ENCODE results near the gene PDPR. TPM values are rescaled to one million over a fixed set of nuclear protein-coding genes. Genes with fewer than 3 reads are reported as not detected.
"Not testable (repeated sequence)": the region's sequence is repeated elsewhere in the genome, so short reads cannot be mapped to it uniquely, and the experiment has no call there.

PDPR gene
- total RNA-seq, 2 experiments from 2014 or later, result 20.4 to 34.0 TPM

DNA sequence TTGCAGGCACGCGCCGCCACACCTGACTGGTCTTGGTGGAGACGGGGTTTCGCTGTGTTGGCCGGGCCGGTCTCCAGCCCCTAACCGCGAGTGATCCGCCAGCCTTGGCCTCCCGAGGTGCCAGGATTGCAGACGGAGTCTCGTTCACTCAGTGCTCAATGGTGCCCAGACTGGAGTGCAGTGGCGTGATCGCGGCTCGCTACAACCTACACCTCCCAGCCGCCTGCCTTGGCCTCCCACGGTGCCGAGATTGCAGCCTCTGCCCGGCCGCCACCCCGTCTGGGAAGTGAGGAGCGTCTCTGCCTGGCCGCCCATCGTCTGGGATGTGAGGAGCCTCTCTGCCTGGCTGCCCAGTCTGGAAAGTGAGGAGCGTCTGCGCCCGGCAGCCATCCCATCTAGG is 89.9 kb downstream of the PDPR start:
- H3K4me3 ChIP-seq (ENCODE audit: low read depth, low read length, poor library complexity, severe bottlenecking); intact Hi-C loops (cut with micrococcal nuclease; ENCODE audit: unreplicated experiment); H3K4me1 ChIP-seq (ENCODE audit: insufficient read depth, low read length, poor library complexity, severe bottlenecking); H3K4me2 ChIP-seq (ENCODE audit: low read length); H4K20me1 ChIP-seq (ENCODE audit: insufficient read depth, low read length); BruUV-seq (replicated peaks); DNase-seq (ENCODE audit: low spot score); H3K9me2 ChIP-seq (ENCODE audit: insufficient read depth, low read length); CTCF ChIA-PET (ENCODE audit: unreplicated experiment); POLR2A ChIA-PET; H3K9me3 ChIP-seq (ENCODE audit: low read length); H3K79me2 ChIP-seq (ENCODE audit: insufficient read depth, low read depth, low read length); H2AFZ ChIP-seq (ENCODE audit: low read length); H3K27ac ChIP-seq (ENCODE audit: low read depth, low read length, poor library complexity, severe bottlenecking): not testable (repeated sequence)
- H3K36me3 ChIP-seq (ENCODE audit: insufficient read depth, low read length), result peaks cover 16% of the 10 kb centered on the region

DNA sequence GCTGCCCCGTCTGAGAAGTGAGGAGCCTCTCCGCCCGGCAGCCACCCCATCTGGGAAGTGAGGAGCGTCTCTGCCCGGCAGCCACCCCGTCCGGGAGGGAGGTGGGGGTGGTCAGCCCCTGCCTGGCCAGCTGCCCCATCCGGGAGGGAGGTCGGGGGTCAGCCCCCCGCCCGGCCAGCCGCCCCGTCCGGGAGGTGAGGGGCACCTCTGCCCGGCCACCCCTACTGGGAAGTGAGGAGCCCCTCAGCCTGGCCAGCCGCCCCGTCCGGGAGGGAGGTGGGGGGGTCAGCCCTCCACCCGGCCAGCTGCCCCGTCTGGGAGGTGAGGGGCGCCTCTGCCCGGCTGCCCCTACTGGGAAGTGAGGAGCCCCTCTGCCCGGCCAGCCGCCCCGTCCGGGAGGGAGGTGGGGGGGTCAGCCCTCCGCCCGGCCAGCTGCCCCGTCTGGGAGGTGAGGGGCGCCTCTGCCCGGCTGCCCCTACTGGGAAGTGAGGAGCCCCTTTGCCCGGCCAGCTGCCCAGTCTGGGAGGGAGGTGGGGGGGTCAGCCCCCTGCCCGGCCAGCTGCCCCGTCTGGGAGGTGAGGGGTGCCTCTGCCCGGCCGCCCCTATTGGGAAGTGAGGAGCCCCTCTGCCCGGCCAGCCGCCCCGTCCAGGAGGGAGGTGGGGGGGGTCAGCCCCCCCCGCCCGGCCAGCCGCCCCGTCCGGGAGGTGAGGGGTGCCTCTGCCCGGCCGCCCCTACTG is 90.7 kb downstream of the PDPR start:
- H2AFZ ChIP-seq (ENCODE audit: low read length); H3K79me2 ChIP-seq (ENCODE audit: insufficient read depth, low read depth, low read length); H3K4me1 ChIP-seq (ENCODE audit: insufficient read depth, low read length, poor library complexity, severe bottlenecking); H4K20me1 ChIP-seq (ENCODE audit: insufficient read depth, low read length); H3K4me3 ChIP-seq (ENCODE audit: low read depth, low read length, poor library complexity, severe bottlenecking); H3K4me2 ChIP-seq (ENCODE audit: low read length); intact Hi-C loops (cut with micrococcal nuclease; ENCODE audit: unreplicated experiment); CTCF ChIA-PET (ENCODE audit: unreplicated experiment); H3K9me2 ChIP-seq (ENCODE audit: insufficient read depth, low read length); POLR2A ChIA-PET; H3K9me3 ChIP-seq (ENCODE audit: low read length); H3K27ac ChIP-seq (ENCODE audit: low read depth, low read length, poor library complexity, severe bottlenecking); DNase-seq (ENCODE audit: low spot score); BruUV-seq (replicated peaks): not testable (repeated sequence)
- peaks cover 20% of the 10 kb centered on the region for H3K36me3 ChIP-seq (ENCODE audit: insufficient read depth, low read length)

DNA sequence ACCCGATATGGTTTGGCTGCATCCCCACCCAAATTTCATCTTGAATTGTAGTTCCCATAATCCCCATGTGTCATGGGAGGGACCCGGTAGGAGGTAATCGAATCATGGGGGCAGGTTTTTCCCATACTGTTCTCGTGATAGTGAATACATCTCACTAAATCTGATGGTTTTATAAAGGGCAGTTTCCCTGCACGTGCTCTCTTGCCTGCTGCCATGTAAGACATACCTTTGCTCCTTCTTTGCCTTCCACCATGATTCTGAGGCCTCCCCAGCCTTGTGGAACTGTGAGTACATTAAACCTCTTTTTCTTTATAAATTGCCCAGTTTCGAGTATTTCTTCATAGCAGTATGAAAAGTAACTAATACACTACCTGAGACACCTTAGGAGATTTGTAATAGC is 92.2 kb downstream of the PDPR start:
- H3K4me1 ChIP-seq (ENCODE audit: insufficient read depth, low read length, poor library complexity, severe bottlenecking); BruUV-seq (replicated peaks); H3K9me2 ChIP-seq (ENCODE audit: insufficient read depth, low read length); H3K79me2 ChIP-seq (ENCODE audit: insufficient read depth, low read depth, low read length); H3K27ac ChIP-seq (ENCODE audit: low read depth, low read length, poor library complexity, severe bottlenecking); POLR2A ChIA-PET; intact Hi-C loops (cut with micrococcal nuclease; ENCODE audit: unreplicated experiment); H2AFZ ChIP-seq (ENCODE audit: low read length); DNase-seq (ENCODE audit: low spot score); H3K9me3 ChIP-seq (ENCODE audit: low read length); H3K4me3 ChIP-seq (ENCODE audit: low read depth, low read length, poor library complexity, severe bottlenecking); H4K20me1 ChIP-seq (ENCODE audit: insufficient read depth, low read length); H3K4me2 ChIP-seq (ENCODE audit: low read length); CTCF ChIA-PET (ENCODE audit: unreplicated experiment): not testable (repeated sequence)
- peaks cover 21% of the 10 kb centered on the region for H3K36me3 ChIP-seq (ENCODE audit: insufficient read depth, low read length)

Small RNA genes lying within 50 kb of the gene (small RNA-seq; reads per million reads assigned to genes)
- gene AC009060.2, result not detected

Other genes starting within 250 kb of the PDPR start
- 0.09 and 0.21 TPM in 2 replicates for gene CLEC18A, start 163.0 kb upstream of the PDPR start, total RNA-seq (2014; rRNA removed; shearing (Covaris generic))
- gene CLEC18A, start 163.0 kb upstream of the PDPR start, total RNA-seq (2022), result 0.19 and 0.55 TPM in 2 replicates
- gene CLEC18C, start 59.5 kb downstream of the PDPR start, total RNA-seq (2014; rRNA removed; shearing (Covaris generic)), result 0.05 TPM in 1 of 2 replicates, not detected in the other
- not detected in 2 replicates for gene CLEC18C, start 59.5 kb downstream of the PDPR start, total RNA-seq (2022)
- 30.8 and 36.8 TPM in 2 replicates for gene EXOSC6, start 137.6 kb downstream of the PDPR start, total RNA-seq (2014; rRNA removed; shearing (Covaris generic))
- gene EXOSC6, start 137.6 kb downstream of the PDPR start, total RNA-seq (2022), result 36.1 and 36.3 TPM in 2 replicates
- 182 and 185 TPM in 2 replicates for gene AARS1, start 175.2 kb downstream of the PDPR start, total RNA-seq (2014; rRNA removed; shearing (Covaris generic))
- 259 and 272 TPM in 2 replicates for gene AARS1, start 175.2 kb downstream of the PDPR start, total RNA-seq (2022)
- 18.7 and 22.4 TPM in 2 replicates for gene DDX19B, start 184.9 kb downstream of the PDPR start, total RNA-seq (2014; rRNA removed; shearing (Covaris generic))
- 20.7 and 22.8 TPM in 2 replicates for gene DDX19B, start 184.9 kb downstream of the PDPR start, total RNA-seq (2022)
- gene DDX19A, start 232.6 kb downstream of the PDPR start, total RNA-seq (2014; rRNA removed; shearing (Covaris generic)), result 50.3 and 51.6 TPM in 2 replicates
- gene DDX19A, start 232.6 kb downstream of the PDPR start, total RNA-seq (2022), result 40.2 and 41.5 TPM in 2 replicates